ENCODE data around the gene PRICKLE2. TPM values are rescaled to one million over a fixed set of nuclear protein-coding genes. Genes with fewer than 3 reads are reported as not detected.

Gene PRICKLE2
- polyA plus RNA-seq, 2 of the 4 experiments (the other 2 are of a cell fraction): 5.3 to 6.3 TPM

GRCh38 chr3:64117483-64117882 is 107.8 kb downstream of the PRICKLE2 start:
- no peak overlapping the region for H3K4me3 ChIP-seq
- WGBS (ENCODE audit: missing lambda C conversion rate): 97% methylated on average over 1 of the region's 1 CpG
- H3K4me2 ChIP-seq: no peak overlapping the region
- no peak for DNase-seq (ENCODE audit: low read depth in 1 of 2, low spot score in 1 of 2)
- H3K4me1 ChIP-seq: peaks cover 14% of the 10 kb centered on the region
- no peak overlapping the region for H3K27ac ChIP-seq
- H3K9me3 ChIP-seq: peaks cover 17% of the 10 kb centered on the region
- POLR2A ChIA-PET: no interaction called here
- no peak for ATAC-seq
- CTCF ChIA-PET: no interaction called here
- TF ChIP-seq MAX (IDR thresholded peaks at IDR 0.05): no peak
- no peak for TF ChIP-seq HEYL (CRISPR knock-in tag; IDR thresholded peaks at IDR 0.05)
- no peak for TF ChIP-seq TP53 (CRISPR knock-in tag; IDR thresholded peaks at IDR 0.05)
- no peak for TF ChIP-seq HDAC2 (IDR thresholded peaks at IDR 0.05)
- no peak for FAIRE-seq

- ChIA-PET POLR2A (no interaction called here), CTCF (interaction anchor here (0.6 kb wide), 1 partner anchor 256 kb away, joined by 4 read pairs; no protein-coding TSS in a partner anchor)
- no peak for ATAC-seq
- no peak for TF ChIP-seq ZFP36 (IDR thresholded peaks at IDR 0.05; ENCODE audit: borderline replicate concordance, partially characterized antibody)
- TF ChIP-seq POLR2A (IDR thresholded peaks at IDR 0.05; ENCODE audit: low read length): no peak
- peaks cover 6% of the 10 kb centered on the region for H3K4me1 ChIP-seq
- no peak for FAIRE-seq
- DNase-seq (ENCODE audit: low read depth in 1 of 2, low spot score in 1 of 2): no peak
- no peak overlapping the region for H3K27ac ChIP-seq
- peaks cover 17% of the 10 kb centered on the region for H3K9me3 ChIP-seq
- no peak overlapping the region for H3K4me3 ChIP-seq
- H3K4me2 ChIP-seq: no peak overlapping the region
These were observed 110.6 kb downstream of the PRICKLE2 start for GRCh38 chr3:64114651-64115050.

DNA sequence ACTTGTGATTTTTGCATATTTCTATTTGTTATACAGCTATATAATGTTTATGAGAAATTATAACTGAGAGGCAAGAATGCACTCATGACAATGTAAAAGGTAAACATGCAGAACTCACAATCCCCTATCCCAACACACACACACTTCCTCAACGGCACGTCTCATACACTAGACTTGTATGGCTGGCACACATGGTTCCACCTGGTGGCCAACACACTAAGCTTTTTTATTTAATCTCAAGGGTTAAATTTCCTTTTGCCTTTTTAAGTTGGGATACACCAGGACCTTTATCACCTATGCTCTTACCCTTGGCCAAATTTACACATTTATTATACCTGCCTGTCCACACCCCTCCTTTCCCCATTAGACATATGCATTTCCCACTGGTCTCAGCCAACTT is 113.4 kb downstream of the PRICKLE2 start:
- DNase-seq (ENCODE audit: low read depth in 1 of 2, low spot score in 1 of 2): peak in 1 of 2 experiments; percentile 31
- Histone ChIP-seq H3K4me2 (no peak overlapping the region), H3K4me1 (peaks cover 15% of the 10 kb centered on the region), H3K4me3 (no peak overlapping the region), H3K27ac (0 out of 6 replicates have a peak overlapping the region, but pooled peaks of 1 of the 2 experiments have one; percentile 28), H3K9me3 (peaks cover 17% of the 10 kb centered on the region)
- 93% methylated on average over 2 of the region's 2 CpGs for WGBS (ENCODE audit: missing lambda C conversion rate)
- POLR2A ChIA-PET: no interaction called here
- FAIRE-seq: no peak
- CTCF ChIA-PET: interaction anchor here (0.7 to 1.7 kb wide), 4 partner anchors 16 to 81 kb away, joined by 3 to 6 read pairs (median 4); no protein-coding TSS in a partner anchor
- TF ChIP-seq NFE2L2 (conservative IDR thresholded peaks at IDR 0.05; ENCODE audit: low read length) (no peak), RARB (CRISPR knock-in tag; IDR thresholded peaks at IDR 0.05) (no peak), E2F6 (IDR thresholded peaks at IDR 0.05; ENCODE audit: borderline replicate concordance, low read depth) (no peak)
- ATAC-seq: no peak

GRCh38 chr3:64111083-64111482 is 114.2 kb downstream of the PRICKLE2 start:
- CTCF ChIA-PET: interaction anchor here (0.7 to 1.7 kb wide), 4 partner anchors 15 to 81 kb away, joined by 3 to 6 read pairs (median 4); no protein-coding TSS in a partner anchor
- H3K4me3 ChIP-seq: no peak overlapping the region

More at GRCh38 chr3:64111083-64111482, 114.2 kb downstream of the PRICKLE2 start:
- POLR2A ChIA-PET: no interaction called here
- no peak overlapping the region for H3K4me2 ChIP-seq
- 0 out of 6 replicates have a peak overlapping the region, but pooled peaks of 1 of the 2 experiments have one; percentile 28 for H3K27ac ChIP-seq
- DNase-seq (ENCODE audit: low read depth in 1 of 2, low spot score in 1 of 2) (no peak), ATAC-seq (no peak), FAIRE-seq (no peak)
- TF ChIP-seq HDAC2 (IDR thresholded peaks at IDR 0.05) (no peak), KDM1A (IDR thresholded peaks at IDR 0.05; ENCODE audit: low read depth) (no peak), BHLHE40 (IDR thresholded peaks at IDR 0.05; ENCODE audit: low read depth, low read length) (no peak), HES2 (IDR thresholded peaks at IDR 0.05) (no peak), SMC3 (IDR thresholded peaks at IDR 0.05) (no peak), GATA3 (IDR thresholded peaks at IDR 0.05; ENCODE audit: borderline replicate concordance) (no peak), ZNF302 (CRISPR knock-in tag; IDR thresholded peaks at IDR 0.05) (no peak), MYC (IDR thresholded peaks at IDR 0.05; ENCODE audit: borderline replicate concordance, low read length) (no peak), TP53 (CRISPR knock-in tag; IDR thresholded peaks at IDR 0.05) (no peak)
- TF ChIP-seq, protein P1, sequence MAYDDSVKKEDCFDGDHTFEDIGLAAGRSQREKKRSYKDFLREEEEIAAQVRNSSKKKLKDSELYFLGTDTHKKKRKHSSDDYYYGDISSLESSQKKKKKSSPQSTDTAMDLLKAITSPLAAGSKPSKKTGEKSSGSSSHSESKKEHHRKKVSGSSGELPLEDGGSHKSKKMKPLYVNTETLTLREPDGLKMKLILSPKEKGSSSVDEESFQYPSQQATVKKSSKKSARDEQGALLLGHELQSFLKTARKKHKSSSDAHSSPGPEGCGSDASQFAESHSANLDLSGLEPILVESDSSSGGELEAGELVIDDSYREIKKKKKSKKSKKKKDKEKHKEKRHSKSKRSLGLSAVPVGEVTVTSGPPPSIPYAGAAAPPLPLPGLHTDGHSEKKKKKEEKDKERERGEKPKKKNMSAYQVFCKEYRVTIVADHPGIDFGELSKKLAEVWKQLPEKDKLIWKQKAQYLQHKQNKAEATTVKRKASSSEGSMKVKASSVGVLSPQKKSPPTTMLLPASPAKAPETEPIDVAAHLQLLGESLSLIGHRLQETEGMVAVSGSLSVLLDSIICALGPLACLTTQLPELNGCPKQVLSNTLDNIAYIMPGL (CRISPR knock-in tag; IDR thresholded peaks at IDR 0.05; ENCODE audit: borderline replicate concordance): no peak
- peaks cover 17% of the 10 kb centered on the region for H3K4me1 ChIP-seq
- peaks cover 17% of the 10 kb centered on the region for H3K9me3 ChIP-seq
- 93% methylated on average over 2 of the region's 2 CpGs for whole genome bisulfite sequencing (ENCODE audit: missing lambda C conversion rate)
